Breast epithelium (tissue), 3 donors: ENCODE measurements around the gene RGS9.

Source experiments
- POLR2A ChIP-seq: fragments of 450-650 bp; IDR thresholded peaks from one replicate; pipeline ENCODE4 v1.6.1; 2016; ENCODE audit warnings: antibody characterized with exemption, mild to moderate bottlenecking, moderate library complexity
- TF ChIP-seq, protein P1 (sequence below), 3 donors: fragments of 450-650 bp; IDR thresholded peaks; one replicate each; pipeline ENCODE4 v1.5.1; 2016 to 2017; ENCODE audit warnings: antibody characterized with exemption in 3 of 3, mild to moderate bottlenecking in 3 of 3, moderate library complexity in 3 of 3

DNA sequence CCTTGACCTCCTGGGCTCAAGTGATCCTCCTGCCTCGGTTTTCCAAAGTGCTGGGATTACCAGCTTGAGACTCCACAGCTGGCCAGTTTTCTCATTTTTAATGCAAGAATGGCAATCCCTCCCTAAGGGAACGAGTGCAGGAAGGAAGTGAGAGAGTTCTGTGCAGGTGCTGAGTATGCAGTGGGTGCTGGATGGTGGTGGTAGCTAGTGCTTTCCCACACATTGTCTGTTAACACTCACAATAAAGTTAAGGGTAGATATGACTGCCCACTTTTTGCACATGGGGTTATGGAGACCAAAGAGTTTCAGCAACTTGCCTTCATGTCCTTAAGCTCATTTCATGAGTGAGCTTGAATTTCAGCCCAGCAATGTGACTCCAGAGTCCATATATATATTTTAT, 18.5 kb downstream of the RGS9 start:
- TF ChIP-seq, protein P1, sequence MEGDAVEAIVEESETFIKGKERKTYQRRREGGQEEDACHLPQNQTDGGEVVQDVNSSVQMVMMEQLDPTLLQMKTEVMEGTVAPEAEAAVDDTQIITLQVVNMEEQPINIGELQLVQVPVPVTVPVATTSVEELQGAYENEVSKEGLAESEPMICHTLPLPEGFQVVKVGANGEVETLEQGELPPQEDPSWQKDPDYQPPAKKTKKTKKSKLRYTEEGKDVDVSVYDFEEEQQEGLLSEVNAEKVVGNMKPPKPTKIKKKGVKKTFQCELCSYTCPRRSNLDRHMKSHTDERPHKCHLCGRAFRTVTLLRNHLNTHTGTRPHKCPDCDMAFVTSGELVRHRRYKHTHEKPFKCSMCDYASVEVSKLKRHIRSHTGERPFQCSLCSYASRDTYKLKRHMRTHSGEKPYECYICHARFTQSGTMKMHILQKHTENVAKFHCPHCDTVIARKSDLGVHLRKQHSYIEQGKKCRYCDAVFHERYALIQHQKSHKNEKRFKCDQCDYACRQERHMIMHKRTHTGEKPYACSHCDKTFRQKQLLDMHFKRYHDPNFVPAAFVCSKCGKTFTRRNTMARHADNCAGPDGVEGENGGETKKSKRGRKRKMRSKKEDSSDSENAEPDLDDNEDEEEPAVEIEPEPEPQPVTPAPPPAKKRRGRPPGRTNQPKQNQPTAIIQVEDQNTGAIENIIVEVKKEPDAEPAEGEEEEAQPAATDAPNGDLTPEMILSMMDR (IDR thresholded peaks at IDR 0.05): no peak
- no peak for TF ChIP-seq POLR2A
